ENCODE measurements around the gene EEF1G. TPM values are rescaled to one million over a fixed set of nuclear protein-coding genes. Genes with fewer than 3 reads are reported as not detected.

Gene EEF1G
- total RNA-seq, 1 donor from 2014 or later = 1,747 TPM

GRCh38 chr11:62605467-62605866 lies 31.8 kb upstream of the EEF1G start:
- H3K4me3 Mint-ChIP-seq = no peak overlapping the region
- no peak overlapping the region for H3K27ac Mint-ChIP-seq
- H3K4me1 Mint-ChIP-seq = peaks cover 18% of the 10 kb centered on the region

GRCh38 chr11:62604460-62605120 lies 30.9 kb upstream of the EEF1G start:
- Mint-ChIP-seq H3K27me3 (ENCODE audit: low read depth) (peaks cover 4% of the 10 kb centered on the region), H3K36me3 (peaks cover 10% of the 10 kb centered on the region), H3K9me3 (no peaks in the 10 kb centered on the region), H3K4me1 (peaks cover 24% of the 10 kb centered on the region), H3K4me3 (no peak overlapping the region), H3K27ac (no peak overlapping the region)
- TF ChIP-seq CTCF (IDR thresholded peaks at IDR 0.05; ENCODE audit: unreplicated experiment) = no peak
- DNase-seq (ENCODE audit: low spot score in 2 of 2, unreplicated experiment in 2 of 2) = no peak

More at GRCh38 chr11:62605467-62605866, 31.8 kb upstream of the EEF1G start:
- Mint-ChIP-seq H3K9me3 (no peaks in the 10 kb centered on the region), H3K36me3 (peaks cover 10% of the 10 kb centered on the region), H3K27me3 (ENCODE audit: low read depth) (peaks cover 4% of the 10 kb centered on the region)
- no peak for TF ChIP-seq CTCF (IDR thresholded peaks at IDR 0.05; ENCODE audit: unreplicated experiment)
- no peak for DNase-seq (ENCODE audit: low spot score in 2 of 2, unreplicated experiment in 2 of 2)

- H3K4me3 Mint-ChIP-seq = peak overlapping the region; percentile 53
- peaks cover 8% of the 10 kb centered on the region for H3K36me3 Mint-ChIP-seq
- no peaks in the 10 kb centered on the region for H3K9me3 Mint-ChIP-seq
Measured at GRCh38 chr11:62603776-62604299, 30.1 kb upstream of the EEF1G start.

GRCh38 chr11:62603072-62603408 lies 29.3 kb upstream of the EEF1G start:
- peaks cover 4% of the 10 kb centered on the region for H3K27me3 Mint-ChIP-seq (ENCODE audit: low read depth)
- no peak for DNase-seq (ENCODE audit: low spot score in 2 of 2, unreplicated experiment in 2 of 2)
- H3K4me1 Mint-ChIP-seq = peaks cover 35% of the 10 kb centered on the region
- no peaks in the 10 kb centered on the region for H3K9me3 Mint-ChIP-seq
- H3K27ac Mint-ChIP-seq = peak overlapping the region; percentile 11
- no peak for TF ChIP-seq CTCF (IDR thresholded peaks at IDR 0.05; ENCODE audit: unreplicated experiment)
- peaks cover 15% of the 10 kb centered on the region for H3K36me3 Mint-ChIP-seq
- peak overlapping the region; percentile 53 for H3K4me3 Mint-ChIP-seq

More at GRCh38 chr11:62603776-62604299, 30.1 kb upstream of the EEF1G start:
- Mint-ChIP-seq H3K4me1 (peaks cover 32% of the 10 kb centered on the region), H3K27me3 (ENCODE audit: low read depth) (peaks cover 4% of the 10 kb centered on the region), H3K27ac (no peak overlapping the region)
- no peak for DNase-seq (ENCODE audit: low spot score in 2 of 2, unreplicated experiment in 2 of 2)
- TF ChIP-seq CTCF (IDR thresholded peaks at IDR 0.05; ENCODE audit: unreplicated experiment) = no peak

- Mint-ChIP-seq H3K4me3 (peak overlapping the region; percentile 81), H3K27ac (peak overlapping the region; percentile 94), H3K9me3 (no peaks in the 10 kb centered on the region), H3K4me1 (peaks cover 35% of the 10 kb centered on the region), H3K27me3 (ENCODE audit: low read depth) (peaks cover 4% of the 10 kb centered on the region), H3K36me3 (peaks cover 20% of the 10 kb centered on the region)
- no peak for TF ChIP-seq CTCF (IDR thresholded peaks at IDR 0.05; ENCODE audit: unreplicated experiment)
- peak in 1 of 2 experiments; percentile 47 for DNase-seq (ENCODE audit: low spot score in 2 of 2, unreplicated experiment in 2 of 2)
Measured at GRCh38 chr11:62602141-62603071, 28.7 kb upstream of the EEF1G start.

Data from mesothelial cell of epicardium (in vitro differentiated cells).